ENCODE results near the gene MOAP1.

MOAP1 gene

GRCh38 chr14:93212432-93212831 is 27.7 kb upstream of the MOAP1 start:
- Histone ChIP-seq H3K9me3 (ENCODE audit: control insufficient read depth, insufficient read depth, low read depth, low read length) (no peaks in the 10 kb centered on the region), H3K4me1 (ENCODE audit: control insufficient read depth, insufficient read depth, low read length) (0 out of 2 replicates have a peak, but pooled peaks cover 2% of the 10 kb centered on the region), H3K36me3 (ENCODE audit: control insufficient read depth in 2 of 2, insufficient read depth in 1 of 2, low read length in 2 of 2) (peaks cover 57 to 66% of the 10 kb centered on the region in 2 experiments), H3K4me3 (ENCODE audit: low read depth, low read length) (no peak overlapping the region), H3K27ac (ENCODE audit: extremely low read depth, low read depth, low read length) (no peak overlapping the region)
- no peak for TF ChIP-seq MYNN (tag by site-specific recombination; IDR thresholded peaks at IDR 0.05; ENCODE audit: borderline replicate concordance)
- no peak for TF ChIP-seq ZNF416 (tag by site-specific recombination; IDR thresholded peaks at IDR 0.05)
- no peak for TF ChIP-seq ZNF596 (tag by site-specific recombination; IDR thresholded peaks at IDR 0.05)
- TF ChIP-seq BCL11A (tag by site-specific recombination; IDR thresholded peaks at IDR 0.05; ENCODE audit: low read depth): no peak
- POLR2A ChIA-PET: no interaction called here
- CTCF ChIA-PET: no interaction called here

DNA sequence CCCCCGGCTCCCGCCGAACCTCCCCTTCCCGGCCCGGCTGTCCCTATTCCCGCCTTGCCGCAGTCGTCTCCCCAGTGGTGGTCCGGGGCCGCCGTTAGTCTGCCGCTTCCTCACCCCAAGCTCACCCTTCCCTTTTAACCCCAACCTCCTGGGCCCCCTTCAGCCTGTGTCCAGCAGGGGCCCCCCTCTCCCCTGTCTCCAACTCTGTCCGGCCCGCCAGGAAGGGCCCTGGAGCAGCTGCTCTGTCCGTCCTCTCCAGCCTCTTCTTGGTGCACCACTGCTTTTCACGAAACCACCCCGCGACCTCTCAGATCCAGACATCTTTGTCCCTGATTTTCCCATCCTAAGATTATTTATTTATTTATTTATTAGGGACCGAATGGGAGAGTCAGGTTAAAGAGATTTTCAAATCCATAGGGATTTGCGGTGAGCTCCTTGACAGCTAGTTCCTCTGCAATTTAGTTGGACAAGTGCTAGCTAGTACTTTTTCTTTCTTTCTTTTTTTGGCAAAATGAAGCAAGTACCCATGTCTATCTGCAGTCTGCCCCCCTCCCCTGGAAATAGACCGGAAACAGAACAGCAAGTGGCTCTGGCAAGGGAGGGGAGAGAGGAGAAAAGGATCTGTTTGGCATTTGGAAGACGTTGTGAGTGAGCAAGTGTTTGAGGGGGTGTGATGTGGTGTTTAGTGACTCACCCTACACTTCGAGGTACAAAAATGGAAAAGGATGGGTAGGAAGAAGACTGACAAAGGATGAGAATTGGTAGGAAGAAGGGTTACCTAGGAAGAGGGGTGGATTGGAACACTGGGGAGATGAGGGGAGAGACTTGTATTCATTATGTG is 23.0 kb upstream of the MOAP1 start:
- Histone ChIP-seq H3K27ac (ENCODE audit: extremely low read depth, low read depth, low read length) (peak overlapping the region; percentile 96), H3K9me3 (ENCODE audit: control insufficient read depth, insufficient read depth, low read depth, low read length) (no peaks in the 10 kb centered on the region), H3K36me3 (ENCODE audit: control insufficient read depth in 2 of 2, insufficient read depth in 1 of 2, low read length in 2 of 2) (peaks cover 19 to 26% of the 10 kb centered on the region in 2 experiments), H3K4me3 (ENCODE audit: low read depth, low read length) (peak overlapping the region; percentile 83), H3K4me1 (ENCODE audit: control insufficient read depth, insufficient read depth, low read length) (0 out of 2 replicates have a peak, but pooled peaks cover 2% of the 10 kb centered on the region)
- ChIA-PET POLR2A (interaction anchor here (0.7 to 4.0 kb wide), 7 partner anchors 10 to 414 kb away, joined by 3 to 44 read pairs (median 3); partner anchors contain the start of genes GOLGA5, LYSET and MOAP1), CTCF (interaction anchor here (0.6 to 3.2 kb wide), 12 partner anchors 8 to 368 kb away, joined by 3 to 14 read pairs (median 5); partner anchors contain the start of genes LYSET and MOAP1)
- peak; percentile 66 for TF ChIP-seq ZNF366 (tag by site-specific recombination; conservative IDR thresholded peaks at IDR 0.05)
- TF ChIP-seq, protein P1, sequence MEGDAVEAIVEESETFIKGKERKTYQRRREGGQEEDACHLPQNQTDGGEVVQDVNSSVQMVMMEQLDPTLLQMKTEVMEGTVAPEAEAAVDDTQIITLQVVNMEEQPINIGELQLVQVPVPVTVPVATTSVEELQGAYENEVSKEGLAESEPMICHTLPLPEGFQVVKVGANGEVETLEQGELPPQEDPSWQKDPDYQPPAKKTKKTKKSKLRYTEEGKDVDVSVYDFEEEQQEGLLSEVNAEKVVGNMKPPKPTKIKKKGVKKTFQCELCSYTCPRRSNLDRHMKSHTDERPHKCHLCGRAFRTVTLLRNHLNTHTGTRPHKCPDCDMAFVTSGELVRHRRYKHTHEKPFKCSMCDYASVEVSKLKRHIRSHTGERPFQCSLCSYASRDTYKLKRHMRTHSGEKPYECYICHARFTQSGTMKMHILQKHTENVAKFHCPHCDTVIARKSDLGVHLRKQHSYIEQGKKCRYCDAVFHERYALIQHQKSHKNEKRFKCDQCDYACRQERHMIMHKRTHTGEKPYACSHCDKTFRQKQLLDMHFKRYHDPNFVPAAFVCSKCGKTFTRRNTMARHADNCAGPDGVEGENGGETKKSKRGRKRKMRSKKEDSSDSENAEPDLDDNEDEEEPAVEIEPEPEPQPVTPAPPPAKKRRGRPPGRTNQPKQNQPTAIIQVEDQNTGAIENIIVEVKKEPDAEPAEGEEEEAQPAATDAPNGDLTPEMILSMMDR (tag by site-specific recombination; IDR thresholded peaks at IDR 0.05): peak; percentile 91
- peak; percentile 44; the same call in 1 of the 2 replicates for TF ChIP-seq ZSCAN16 (tag by site-specific recombination; IDR thresholded peaks at IDR 0.05)
- TF ChIP-seq ZNF558 (tag by site-specific recombination; IDR thresholded peaks at IDR 0.05): no peak
- peak; percentile 96 for TF ChIP-seq ZNF341 (tag by site-specific recombination; IDR thresholded peaks at IDR 0.05; ENCODE audit: low read depth)
- TF ChIP-seq TCF7L2 (IDR thresholded peaks at IDR 0.05; ENCODE audit: borderline replicate concordance, low read depth, low read length): no peak
- peak; percentile 69; the same call in 1 of the 2 replicates for TF ChIP-seq ZFP69B (tag by site-specific recombination; IDR thresholded peaks at IDR 0.05)
- 0 out of 2 replicates have a peak, but pooled peaks have one; percentile 68 for TF ChIP-seq ZNF785 (tag by site-specific recombination; IDR thresholded peaks at IDR 0.05)
- TF ChIP-seq ZNF146 (tag by site-specific recombination; IDR thresholded peaks at IDR 0.05): peak; percentile 18; the same call in 1 of the 2 replicates
- TF ChIP-seq GLIS2 (tag by site-specific recombination; IDR thresholded peaks at IDR 0.05): peak; percentile 88
- TF ChIP-seq, protein P2, sequence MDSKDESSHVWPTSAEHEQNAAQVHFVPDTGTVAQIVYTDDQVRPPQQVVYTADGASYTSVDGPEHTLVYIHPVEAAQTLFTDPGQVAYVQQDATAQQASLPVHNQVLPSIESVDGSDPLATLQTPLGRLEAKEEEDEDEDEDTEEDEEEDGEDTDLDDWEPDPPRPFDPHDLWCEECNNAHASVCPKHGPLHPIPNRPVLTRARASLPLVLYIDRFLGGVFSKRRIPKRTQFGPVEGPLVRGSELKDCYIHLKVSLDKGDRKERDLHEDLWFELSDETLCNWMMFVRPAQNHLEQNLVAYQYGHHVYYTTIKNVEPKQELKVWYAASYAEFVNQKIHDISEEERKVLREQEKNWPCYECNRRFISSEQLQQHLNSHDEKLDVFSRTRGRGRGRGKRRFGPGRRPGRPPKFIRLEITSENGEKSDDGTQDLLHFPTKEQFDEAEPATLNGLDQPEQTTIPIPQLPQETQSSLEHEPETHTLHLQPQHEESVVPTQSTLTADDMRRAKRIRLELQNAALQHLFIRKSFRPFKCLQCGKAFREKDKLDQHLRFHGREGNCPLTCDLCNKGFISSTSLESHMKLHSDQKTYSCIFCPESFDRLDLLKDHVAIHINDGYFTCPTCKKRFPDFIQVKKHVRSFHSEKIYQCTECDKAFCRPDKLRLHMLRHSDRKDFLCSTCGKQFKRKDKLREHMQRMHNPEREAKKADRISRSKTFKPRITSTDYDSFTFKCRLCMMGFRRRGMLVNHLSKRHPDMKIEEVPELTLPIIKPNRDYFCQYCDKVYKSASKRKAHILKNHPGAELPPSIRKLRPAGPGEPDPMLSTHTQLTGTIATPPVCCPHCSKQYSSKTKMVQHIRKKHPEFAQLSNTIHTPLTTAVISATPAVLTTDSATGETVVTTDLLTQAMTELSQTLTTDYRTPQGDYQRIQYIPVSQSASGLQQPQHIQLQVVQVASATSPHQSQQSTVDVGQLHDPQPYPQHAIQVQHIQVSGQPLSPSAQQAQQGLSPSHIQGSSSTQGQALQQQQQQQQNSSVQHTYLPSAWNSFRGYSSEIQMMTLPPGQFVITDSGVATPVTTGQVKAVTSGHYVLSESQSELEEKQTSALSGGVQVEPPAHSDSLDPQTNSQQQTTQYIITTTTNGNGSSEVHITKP (tag by site-specific recombination; IDR thresholded peaks at IDR 0.05): peak; percentile 89
- TF ChIP-seq ZBTB26 (tag by site-specific recombination; optimal IDR thresholded peaks at IDR 0.05): peak; percentile 59
- TF ChIP-seq YY2 (tag by site-specific recombination; IDR thresholded peaks at IDR 0.05): peak; percentile 50; the same call in 1 of the 2 replicates
- TF ChIP-seq PRDM1 (tag by site-specific recombination; IDR thresholded peaks at IDR 0.05): peak; percentile 68
- no peak for TF ChIP-seq ZNF239 (tag by site-specific recombination; IDR thresholded peaks at IDR 0.05)
- TF ChIP-seq, protein P3, sequence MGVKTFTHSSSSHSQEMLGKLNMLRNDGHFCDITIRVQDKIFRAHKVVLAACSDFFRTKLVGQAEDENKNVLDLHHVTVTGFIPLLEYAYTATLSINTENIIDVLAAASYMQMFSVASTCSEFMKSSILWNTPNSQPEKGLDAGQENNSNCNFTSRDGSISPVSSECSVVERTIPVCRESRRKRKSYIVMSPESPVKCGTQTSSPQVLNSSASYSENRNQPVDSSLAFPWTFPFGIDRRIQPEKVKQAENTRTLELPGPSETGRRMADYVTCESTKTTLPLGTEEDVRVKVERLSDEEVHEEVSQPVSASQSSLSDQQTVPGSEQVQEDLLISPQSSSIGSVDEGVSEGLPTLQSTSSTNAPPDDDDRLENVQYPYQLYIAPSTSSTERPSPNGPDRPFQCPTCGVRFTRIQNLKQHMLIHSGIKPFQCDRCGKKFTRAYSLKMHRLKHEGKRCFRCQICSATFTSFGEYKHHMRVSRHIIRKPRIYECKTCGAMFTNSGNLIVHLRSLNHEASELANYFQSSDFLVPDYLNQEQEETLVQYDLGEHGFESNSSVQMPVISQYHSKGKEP (tag by site-specific recombination; IDR thresholded peaks at IDR 0.05): no peak
- peak; percentile 58; the same call in 1 of the 2 replicates for TF ChIP-seq REPIN1 (tag by site-specific recombination; IDR thresholded peaks at IDR 0.05; ENCODE audit: low read depth)
- peak; percentile 37; the same call in 1 of the 2 replicates for TF ChIP-seq ZNF394 (tag by site-specific recombination; IDR thresholded peaks at IDR 0.05; ENCODE audit: borderline replicate concordance)
- 0 out of 2 replicates have a peak, but pooled peaks have one; percentile 46 for TF ChIP-seq ZNF24 (tag by site-specific recombination; IDR thresholded peaks at IDR 0.05)
- peak; percentile 69 for TF ChIP-seq ZFHX2 (tag by site-specific recombination; conservative IDR thresholded peaks at IDR 0.05)
